GM13977 (cell line): ENCODE measurements around the gene CFAP126.

Experiments used
- DNase-seq: peaks from one replicate; pipeline ENCODE4 v3.0.0; 2012; ENCODE audit warnings: low spot score
- in situ Hi-C: fragments of 300-500 bp; cut with MboI; formaldehyde crosslinking; loops from one replicate; pipeline ENCODE4 v1.12.0; 2022; ENCODE audit warnings: low sequenced_read_pairs, low pct_unique_long_range_greater_than_20kb, mixed read lengths, inconsistent platforms; ENCODE audit not compliant: unreplicated experiment
- TF ChIP-seq, protein P1 (sequence below): IDR thresholded peaks from 2 replicates; pipeline ENCODE4 v1.5.1; 2012; ENCODE audit warnings: mild to moderate bottlenecking, control low read depth; ENCODE audit not compliant: insufficient read depth; ENCODE audit errors: extremely low read depth, missing control alignments

CFAP126 gene

DNA sequence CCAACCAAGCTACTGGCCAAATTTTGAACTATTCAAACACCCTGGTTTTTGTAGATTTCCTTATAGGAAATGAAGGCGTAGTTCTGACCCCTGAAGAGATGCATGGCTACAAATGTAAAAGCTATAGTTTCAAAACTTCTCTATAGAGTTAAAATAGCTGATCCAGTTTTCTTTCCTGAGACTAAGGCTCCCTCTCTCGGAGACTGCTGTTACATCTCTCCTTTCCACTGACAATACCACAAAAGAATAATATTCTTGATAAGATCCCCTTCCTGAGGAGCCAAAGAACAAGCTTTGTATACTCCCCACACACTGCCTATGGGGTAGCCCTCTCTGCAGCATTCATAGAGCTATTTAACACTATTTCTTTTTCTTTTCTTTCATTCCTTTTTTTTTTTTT, 6.7 kb upstream of the CFAP126 start:
- no peak for DNase-seq
- in situ Hi-C loops: loop anchor here (10.0 kb wide), 1 partner anchor 160 kb away; the partner anchor contains the start of gene FCER1G
- TF ChIP-seq, protein P1, sequence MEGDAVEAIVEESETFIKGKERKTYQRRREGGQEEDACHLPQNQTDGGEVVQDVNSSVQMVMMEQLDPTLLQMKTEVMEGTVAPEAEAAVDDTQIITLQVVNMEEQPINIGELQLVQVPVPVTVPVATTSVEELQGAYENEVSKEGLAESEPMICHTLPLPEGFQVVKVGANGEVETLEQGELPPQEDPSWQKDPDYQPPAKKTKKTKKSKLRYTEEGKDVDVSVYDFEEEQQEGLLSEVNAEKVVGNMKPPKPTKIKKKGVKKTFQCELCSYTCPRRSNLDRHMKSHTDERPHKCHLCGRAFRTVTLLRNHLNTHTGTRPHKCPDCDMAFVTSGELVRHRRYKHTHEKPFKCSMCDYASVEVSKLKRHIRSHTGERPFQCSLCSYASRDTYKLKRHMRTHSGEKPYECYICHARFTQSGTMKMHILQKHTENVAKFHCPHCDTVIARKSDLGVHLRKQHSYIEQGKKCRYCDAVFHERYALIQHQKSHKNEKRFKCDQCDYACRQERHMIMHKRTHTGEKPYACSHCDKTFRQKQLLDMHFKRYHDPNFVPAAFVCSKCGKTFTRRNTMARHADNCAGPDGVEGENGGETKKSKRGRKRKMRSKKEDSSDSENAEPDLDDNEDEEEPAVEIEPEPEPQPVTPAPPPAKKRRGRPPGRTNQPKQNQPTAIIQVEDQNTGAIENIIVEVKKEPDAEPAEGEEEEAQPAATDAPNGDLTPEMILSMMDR: peak; percentile 27

DNA sequence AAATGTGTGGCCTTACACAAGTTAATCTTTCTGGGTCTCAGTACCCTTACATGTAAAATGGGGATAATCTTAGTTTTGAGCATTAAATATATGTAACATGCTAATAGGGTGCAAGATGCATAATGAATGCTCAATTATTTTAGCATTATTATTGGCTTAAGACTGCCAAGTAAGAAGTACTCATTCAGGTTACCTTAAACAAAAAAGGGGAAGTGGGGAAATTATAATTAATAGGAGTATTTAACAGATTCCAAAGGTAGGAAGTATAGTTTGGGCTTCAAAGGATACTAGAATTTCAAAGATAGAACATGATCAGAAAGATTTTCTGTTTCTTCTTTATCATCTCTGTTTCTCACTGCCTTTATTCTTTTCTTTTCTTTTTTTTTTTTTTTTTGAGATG, 5.8 kb upstream of the CFAP126 start:
- in situ Hi-C loops: loop anchor here (10.0 kb wide), 1 partner anchor 159 kb away; the partner anchor contains the start of gene FCER1G
- DNase-seq: no peak
- TF ChIP-seq, protein P1: no peak

DNA sequence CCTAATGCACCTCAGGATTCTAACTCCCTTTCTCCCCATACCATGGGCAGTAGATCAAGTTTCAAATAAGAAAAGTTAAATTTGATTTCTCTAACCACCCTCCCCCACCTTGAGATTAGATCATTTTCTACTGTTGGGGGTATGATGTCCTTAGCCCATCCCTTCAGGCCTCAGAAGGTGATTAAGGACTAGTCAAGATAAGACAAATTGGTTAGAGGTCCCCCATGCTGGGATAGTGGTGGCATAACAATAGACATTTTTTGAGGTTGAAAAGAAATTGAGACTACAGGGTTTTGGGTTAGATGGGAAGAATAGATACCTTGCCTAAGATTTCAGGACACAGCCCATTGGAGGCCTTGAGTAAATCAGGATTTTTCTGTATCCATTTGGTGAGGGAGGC, 2.5 kb downstream of the CFAP126 start:
- in situ Hi-C loops: no loop called here
- no peak for DNase-seq
- TF ChIP-seq, protein P1: no peak

DNA sequence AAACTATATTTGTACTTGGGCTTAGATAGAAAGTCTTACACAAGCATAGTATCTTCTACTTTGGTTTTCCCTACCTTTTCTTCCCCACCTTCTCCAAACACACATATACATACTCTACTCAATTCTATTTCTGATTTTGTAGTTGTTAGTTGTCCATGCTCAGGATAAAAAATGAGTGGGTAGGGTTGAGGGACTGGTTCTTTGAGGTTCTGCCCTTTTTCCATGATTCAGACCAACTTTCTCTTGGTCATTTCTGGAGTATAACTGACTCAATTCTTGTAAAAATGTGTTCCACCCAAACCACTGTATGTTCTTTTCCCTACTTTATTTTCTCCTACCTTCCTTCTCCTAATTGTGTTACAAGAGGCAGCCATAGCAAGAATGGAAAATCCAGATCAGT, 3.3 kb downstream of the CFAP126 start:
- in situ Hi-C loops: no loop called here
- TF ChIP-seq, protein P1: no peak
- DNase-seq: no peak

DNA sequence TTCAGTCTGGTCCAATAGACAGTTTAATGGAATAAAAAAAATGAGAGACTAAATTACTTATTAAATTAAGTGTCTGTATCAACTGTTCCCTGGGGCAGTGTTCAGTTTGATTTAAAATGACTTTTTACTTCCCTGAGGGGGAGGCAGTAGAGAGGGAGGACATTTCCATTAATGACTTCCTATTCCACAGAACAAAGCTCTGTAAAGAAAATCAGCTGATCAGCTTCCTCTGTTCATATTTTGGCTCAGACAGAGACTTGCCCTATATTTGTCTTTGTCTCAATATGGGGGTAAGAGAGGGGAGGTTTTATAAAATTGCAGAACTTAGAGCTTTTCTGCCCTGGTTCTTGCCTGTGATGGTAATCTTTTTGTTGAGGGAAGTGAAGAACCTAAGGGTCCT, 8.4 kb downstream of the CFAP126 start:
- DNase-seq: no peak
- TF ChIP-seq, protein P1: no peak
- in situ Hi-C loops: no loop called here

DNA sequence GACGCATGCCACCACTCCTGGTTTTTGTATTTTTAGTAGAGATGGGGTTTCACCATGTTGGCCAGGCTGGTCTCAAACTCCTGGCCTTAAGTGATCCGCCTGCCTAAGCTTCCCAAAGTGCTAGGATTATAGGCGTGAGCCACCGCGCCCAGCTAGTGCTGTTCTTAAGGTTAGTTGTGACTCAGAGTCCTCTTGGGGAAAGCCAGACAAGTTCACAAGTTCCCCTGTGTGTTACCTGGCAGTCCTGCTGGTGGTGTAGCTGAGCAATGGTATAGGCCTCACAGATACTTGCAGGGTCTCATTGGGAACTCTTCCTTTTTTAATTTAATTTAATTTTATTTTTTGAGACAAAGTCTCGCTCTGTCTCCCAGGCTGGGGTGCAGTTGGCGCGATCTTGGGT, 10.6 kb downstream of the CFAP126 start:
- in situ Hi-C loops: no loop called here
- TF ChIP-seq, protein P1: no peak
- DNase-seq: no peak

DNA sequence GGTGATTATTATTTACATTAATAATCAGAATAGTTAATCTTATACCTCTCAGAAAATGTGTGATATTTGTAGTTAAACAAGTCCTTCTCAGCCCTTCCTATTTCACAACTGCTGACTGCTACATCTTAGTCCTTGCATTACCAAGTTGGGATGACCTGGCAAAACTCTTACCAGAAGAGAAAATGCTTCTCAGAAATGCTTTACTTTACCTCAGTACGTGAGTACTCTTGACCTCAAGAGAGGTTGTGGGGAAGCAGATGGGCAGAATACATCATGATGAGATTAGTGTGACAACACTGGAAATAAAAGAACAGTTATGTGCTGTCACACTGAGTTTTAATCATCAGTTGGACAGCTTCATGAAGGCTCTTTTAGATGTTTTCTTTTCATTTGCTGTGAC, 16.2 kb downstream of the CFAP126 start:
- TF ChIP-seq, protein P1: no peak
- no peak for DNase-seq
- in situ Hi-C loops: no loop called here
